GM21528 (cell line): ENCODE data around the gene BBS5.
"Not testable (repeated sequence)": the region's sequence is repeated elsewhere in the genome, so short reads cannot be mapped to it uniquely, and the experiment has no call there.

ENCODE experiments used
- ATAC-seq: cut with Tn5 transposase; IDR thresholded peaks from one replicate; pipeline ENCODE4 v1.9.1; 2021; ENCODE audit warnings: mild to moderate bottlenecking, moderate library complexity; ENCODE audit not compliant: unreplicated experiment, low FRiP score

Gene BBS5

DNA sequence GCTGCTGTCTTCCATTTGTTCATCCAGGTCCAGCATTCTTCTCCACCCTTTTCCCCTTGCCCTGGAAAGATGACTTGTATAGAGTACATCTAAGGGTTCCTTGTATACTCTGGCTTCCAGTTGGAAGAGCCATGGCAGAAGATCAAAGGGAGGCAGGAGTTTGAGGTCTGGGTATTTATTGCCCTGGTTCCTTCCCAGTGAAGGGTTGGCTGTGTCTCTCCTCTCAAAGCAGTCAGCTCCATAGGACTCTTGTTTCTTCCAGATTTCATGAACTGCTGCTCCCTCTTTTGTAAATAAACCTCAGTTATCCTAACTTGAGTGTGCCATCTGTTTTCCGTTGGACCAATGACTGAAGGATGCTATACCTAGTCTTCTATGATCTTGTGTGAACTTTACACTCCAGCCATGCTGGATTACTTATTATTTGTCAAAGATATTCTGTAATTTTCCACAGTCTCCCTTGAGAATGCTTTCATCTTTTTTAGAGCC lies 6.4 kb downstream of the BBS5 start:
- no peak for ATAC-seq

- ATAC-seq, result no peak
Measured at GRCh38 chr2:169486487-169486886, 7.2 kb downstream of the BBS5 start.

- no peak for ATAC-seq
Measured at GRCh38 chr2:169490834-169491233, 11.5 kb downstream of the BBS5 start.

- no peak for ATAC-seq
Measured at GRCh38 chr2:169491378-169491777, 12.1 kb downstream of the BBS5 start.

DNA sequence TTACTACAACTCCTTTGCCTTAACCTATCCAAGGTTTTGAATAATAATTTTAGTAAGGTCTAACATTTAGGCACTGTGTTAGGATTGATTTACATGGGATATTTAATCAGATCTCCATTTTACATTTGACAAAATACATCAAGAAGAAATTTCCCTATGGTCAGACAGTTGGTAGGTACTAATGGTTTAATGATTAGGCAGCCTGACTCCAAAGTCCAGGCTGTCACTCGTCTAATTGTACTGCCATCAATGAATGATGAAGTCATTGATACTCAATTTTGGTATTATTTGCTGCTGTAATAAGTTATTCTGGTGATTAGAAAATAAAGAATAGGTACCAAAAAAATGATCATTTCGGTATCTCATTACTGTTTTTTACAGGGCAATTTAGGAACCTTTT lies 14.1 kb downstream of the BBS5 start:
- no peak for ATAC-seq

GRCh38 chr2:169495310-169495928 lies 16.1 kb downstream of the BBS5 start:
- ATAC-seq, result no peak

DNA sequence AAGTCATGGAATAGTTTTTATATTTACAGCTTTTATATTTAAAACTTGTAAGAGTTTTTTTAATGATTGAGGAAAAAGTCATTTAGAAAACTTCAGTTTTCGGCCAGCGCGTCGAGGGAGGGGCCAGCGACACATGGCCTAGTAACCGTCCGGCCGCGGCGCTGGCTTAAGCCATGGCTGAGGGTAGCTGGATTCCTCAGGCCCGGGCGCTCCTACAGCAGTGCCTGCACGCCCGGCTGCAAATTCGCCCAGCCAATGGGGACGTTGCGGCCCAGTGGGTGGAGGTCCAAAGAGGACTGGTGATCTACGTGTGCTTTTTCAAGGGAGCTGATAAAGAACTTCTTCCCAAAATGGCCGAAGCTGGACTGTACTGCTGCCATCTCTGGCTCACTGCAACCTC lies 25.4 kb downstream of the BBS5 start:
- no peak for ATAC-seq

GRCh38 chr2:169507698-169508097 lies 28.4 kb downstream of the BBS5 start:
- ATAC-seq, result no peak

GRCh38 chr2:169509298-169509885 lies 30.1 kb downstream of the BBS5 start, which contains the start of gene KLHL41:
TSS of gene KLHL41 (plus strand) at chr2:169509702. CDS start at chr2:169509779, 77 bp downstream.
- ATAC-seq, result no peak

DNA sequence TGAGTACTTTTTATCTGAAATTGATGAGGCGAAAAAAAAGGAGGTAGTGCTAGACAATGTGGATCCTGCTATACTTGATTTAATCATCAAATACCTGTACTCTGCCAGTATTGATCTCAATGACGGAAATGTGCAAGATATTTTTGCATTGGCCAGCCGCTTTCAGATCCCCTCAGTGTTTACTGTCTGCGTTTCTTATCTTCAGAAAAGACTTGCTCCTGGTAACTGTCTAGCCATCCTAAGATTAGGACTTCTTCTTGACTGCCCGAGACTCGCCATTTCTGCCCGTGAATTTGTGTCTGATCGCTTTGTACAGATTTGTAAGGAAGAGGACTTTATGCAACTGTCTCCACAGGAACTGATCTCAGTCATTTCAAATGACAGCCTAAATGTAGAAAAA lies 30.7 kb downstream of the BBS5 start:
- no peak for ATAC-seq

DNA sequence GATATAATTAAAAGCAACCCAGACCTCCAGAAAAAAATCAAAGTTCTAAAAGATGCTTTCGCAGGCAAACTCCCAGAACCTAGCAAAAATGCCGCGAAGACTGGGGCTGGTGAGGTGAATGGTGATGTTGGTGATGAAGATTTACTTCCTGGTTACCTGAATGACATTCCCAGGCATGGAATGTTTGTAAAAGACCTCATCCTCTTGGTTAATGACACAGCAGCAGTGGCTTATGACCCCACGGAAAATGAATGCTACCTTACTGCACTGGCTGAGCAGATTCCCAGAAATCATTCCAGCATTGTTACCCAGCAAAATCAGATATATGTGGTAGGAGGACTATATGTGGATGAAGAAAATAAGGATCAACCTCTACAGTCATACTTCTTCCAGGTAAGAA lies 31.2 kb downstream of the BBS5 start:
- no peak for ATAC-seq

DNA sequence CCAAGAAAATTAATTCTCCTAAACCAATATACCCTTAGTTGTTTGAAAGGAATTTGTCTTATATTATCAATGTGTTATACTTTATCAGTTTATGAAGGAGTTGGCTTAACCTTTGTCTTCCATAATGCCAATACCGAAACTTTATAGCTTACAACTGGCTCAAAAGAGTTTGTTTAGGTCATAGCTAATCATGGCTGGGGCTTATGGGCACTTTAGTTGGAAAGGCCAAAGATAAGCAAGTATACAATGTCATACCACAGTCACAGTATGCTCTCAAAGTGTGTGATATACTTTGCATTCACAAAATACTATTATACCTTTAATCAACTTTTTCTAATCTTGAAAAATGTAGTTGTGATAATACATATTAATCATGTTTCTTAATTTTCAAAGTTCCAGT lies 32.5 kb downstream of the BBS5 start:
- ATAC-seq, result no peak

DNA sequence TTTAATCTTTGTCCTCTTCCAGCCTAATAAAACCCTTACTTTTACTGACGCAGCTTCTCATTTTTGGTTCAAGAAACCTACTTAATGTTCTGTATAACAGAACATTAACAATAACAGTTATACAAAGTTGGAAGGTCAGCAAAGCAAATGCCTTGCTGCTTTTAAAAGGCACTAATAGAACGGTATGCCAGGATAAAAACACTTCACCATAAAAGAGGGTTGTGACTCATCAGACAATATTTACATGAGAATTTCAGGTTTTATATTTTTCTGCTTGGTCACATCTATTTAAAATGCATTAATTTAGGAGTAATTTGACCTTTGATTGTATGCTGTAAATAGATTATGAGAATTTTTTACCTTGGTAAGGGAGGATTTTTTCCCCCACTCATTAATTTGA lies 33.2 kb downstream of the BBS5 start:
- ATAC-seq, result no peak

DNA sequence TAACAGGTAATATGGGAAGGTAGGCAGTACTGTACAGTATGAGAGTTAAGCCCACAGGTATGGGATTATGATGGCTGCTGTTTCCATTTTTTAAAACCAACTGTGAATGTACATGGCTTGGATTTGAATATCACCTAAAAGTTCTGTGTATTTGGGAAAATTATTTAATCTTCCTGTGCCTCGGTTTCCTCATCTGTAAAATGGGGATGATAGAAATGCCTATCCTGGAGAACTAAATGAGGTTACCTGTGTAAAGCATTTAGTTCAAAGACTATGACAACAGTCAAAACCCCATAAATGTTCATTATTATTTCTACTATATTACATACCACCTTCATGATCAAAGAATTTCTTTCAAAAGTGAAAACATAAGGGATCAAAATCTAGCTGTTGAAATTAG lies 33.8 kb downstream of the BBS5 start:
- no peak for ATAC-seq

DNA sequence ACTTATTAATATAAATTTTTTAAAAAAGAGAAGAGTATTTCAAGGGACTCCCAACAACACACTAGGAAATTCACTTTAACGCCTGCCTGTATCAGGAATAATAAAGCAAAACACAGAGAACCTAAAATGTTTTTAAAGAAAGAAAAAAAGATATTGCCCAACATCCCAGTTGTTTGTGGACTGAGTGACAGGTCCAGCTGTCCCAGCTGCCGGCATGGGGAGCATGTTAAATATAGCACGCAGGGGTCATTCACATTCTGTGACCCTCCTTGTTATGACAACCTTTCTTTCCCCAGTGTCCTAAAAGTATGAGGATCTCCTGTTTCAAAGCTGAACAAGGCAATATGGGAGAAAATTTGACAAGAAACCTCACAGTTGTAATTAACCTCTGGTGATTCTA lies 34.6 kb downstream of the BBS5 start:
- ATAC-seq, result no peak

- not testable (repeated sequence) for ATAC-seq
Measured at GRCh38 chr2:169514758-169515157, 35.5 kb downstream of the BBS5 start.

DNA sequence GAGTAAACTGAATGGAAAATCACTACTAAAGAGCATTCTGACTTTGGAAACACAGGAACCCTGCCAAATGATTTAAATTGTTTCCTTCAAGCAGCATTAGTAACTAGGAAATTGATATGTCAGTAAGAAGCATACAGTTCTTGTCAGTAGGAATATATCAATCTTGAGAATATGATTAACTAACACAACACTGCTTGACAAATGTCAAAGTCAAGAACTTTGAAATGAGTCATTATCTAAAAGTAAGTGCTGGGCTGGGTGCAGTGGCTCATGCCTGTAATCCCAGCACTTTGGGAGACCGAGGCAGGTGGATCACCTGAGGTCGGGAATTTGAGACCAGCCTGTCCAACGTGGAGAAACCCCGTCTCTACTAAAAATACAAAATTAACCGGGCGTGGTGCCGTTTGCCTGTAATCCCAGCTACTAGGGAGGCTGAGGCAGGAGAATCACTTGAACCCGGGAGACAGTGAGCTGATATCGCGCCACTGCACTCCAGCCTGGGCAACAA lies 37.2 kb downstream of the BBS5 start:
- ATAC-seq, result not testable (repeated sequence)

DNA sequence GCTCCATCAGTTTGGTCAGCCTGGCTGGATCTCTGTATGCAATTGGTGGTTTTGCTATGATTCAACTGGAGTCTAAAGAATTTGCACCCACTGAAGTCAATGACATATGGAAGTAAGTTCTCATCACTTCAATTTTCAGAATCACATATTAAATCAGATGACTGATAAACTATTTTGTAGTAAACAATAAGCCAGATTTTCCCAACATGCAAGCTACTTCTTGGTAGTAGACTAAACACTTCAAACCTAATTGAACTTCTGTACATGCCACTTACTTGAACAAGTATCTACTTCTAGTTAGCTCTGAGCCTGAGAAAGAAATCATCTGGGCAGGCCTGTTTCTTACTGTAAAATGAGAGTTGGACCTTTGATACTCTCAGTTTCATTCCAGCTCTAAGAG lies 41.6 kb downstream of the BBS5 start:
- no peak for ATAC-seq

GRCh38 chr2:169523681-169524080 lies 44.4 kb downstream of the BBS5 start:
- no peak for ATAC-seq

GRCh38 chr2:169525434-169525833 lies 46.1 kb downstream of the BBS5 start:
- ATAC-seq, result no peak

DNA sequence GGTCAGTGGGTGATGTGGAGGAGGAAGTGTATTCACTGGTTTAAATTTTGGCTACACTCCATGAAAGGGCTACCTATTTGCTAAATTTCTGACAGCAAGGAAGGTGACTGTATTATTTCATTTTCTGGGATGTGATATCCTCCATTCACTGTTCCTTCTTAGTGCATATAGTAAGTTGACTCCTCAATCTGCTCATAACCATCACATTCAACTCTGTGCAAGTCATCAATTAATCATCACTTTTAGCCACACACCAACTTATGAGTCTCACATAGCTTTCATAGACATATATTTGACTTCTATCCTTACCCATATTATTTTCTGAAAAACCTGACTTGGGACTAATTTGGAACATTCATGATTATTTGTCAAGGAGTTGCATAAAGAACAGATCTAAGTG lies 47.2 kb downstream of the BBS5 start:
- ATAC-seq, result no peak

DNA sequence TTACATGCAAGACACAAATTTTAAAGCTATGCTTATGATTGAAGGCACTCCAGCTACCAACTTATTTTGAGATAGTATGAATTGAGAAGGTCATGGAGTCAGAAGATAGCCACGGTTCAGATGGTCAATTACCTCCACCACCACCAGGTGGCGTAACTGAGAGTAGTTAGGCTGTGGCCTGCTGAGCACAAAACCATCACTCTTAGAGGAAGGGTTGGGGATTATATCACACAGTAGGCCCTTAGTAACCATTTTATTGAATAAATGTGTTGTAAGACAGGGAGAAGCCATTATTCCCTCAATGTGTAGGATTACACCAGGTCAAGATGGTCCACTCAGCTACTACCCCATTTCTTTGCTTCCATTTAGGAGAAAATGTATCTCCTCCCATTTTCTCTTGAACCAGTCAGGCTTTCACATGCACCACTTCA lies 49.0 kb downstream of the BBS5 start:
- ATAC-seq, result peak; percentile 76
